Mesenchymal stem cell (in vitro differentiated cells and primary cell): ENCODE measurements around the gene RUNDC3A.
"Not testable (repeated sequence)": the region's sequence is repeated elsewhere in the genome, so short reads cannot be mapped to it uniquely, and the experiment has no call there.

Experiments used
- DNase-seq: peaks from one replicate; pipeline ENCODE4 v3.0.0-alpha.2; 2013
- H2AFZ ChIP-seq: one replicate; pipeline ENCODE4 v1.6.1; 2013; ENCODE audit warnings: low read depth, mild to moderate bottlenecking, control low read depth, inconsistent platforms, low read length, moderate library complexity
- H2AK5ac ChIP-seq: 2 replicates; pipeline ENCODE4 v1.6.1; 2013; ENCODE audit warnings: low read length, moderate library complexity, mild to moderate bottlenecking, inconsistent platforms; ENCODE audit not compliant: severe bottlenecking
- H2BK120ac ChIP-seq: one replicate; pipeline ENCODE4 v1.6.1; 2013; ENCODE audit warnings: low read depth, mild to moderate bottlenecking, inconsistent platforms, low read length, moderate library complexity
- H2BK12ac ChIP-seq, 2 experiments: one replicate each; pipeline ENCODE4 v1.6.1; 2013; ENCODE audit warnings: inconsistent platforms in 2 of 2, low read length in 2 of 2, mild to moderate bottlenecking in 2 of 2, moderate library complexity in 2 of 2, control low read depth in 1 of 2
- H2BK15ac ChIP-seq: one replicate; pipeline ENCODE4 v1.6.1; 2013; ENCODE audit warnings: mild to moderate bottlenecking, low read depth, inconsistent platforms; ENCODE audit not compliant: poor library complexity, severe bottlenecking
- H2BK5ac ChIP-seq: 2 replicates; pipeline ENCODE4 v1.6.1; 2013; ENCODE audit warnings: low read depth, mild to moderate bottlenecking, low read length, control low read depth, inconsistent platforms; ENCODE audit not compliant: poor library complexity, severe bottlenecking
- H3K14ac ChIP-seq, 2 experiments: one replicate each; pipeline ENCODE4 v1.6.1; 2013; ENCODE audit warnings: inconsistent platforms in 2 of 2, low read length in 2 of 2, control low read depth in 1 of 2, mild to moderate bottlenecking in 1 of 2, moderate library complexity in 1 of 2
- H3K18ac ChIP-seq, 2 experiments: one replicate each; pipeline ENCODE4 v1.6.1; 2013; ENCODE audit warnings: inconsistent platforms in 2 of 2, low read length in 2 of 2, control low read depth in 1 of 2, low read depth in 1 of 2, mild to moderate bottlenecking in 1 of 2
- H3K23ac ChIP-seq, 2 experiments: one replicate each; pipeline ENCODE4 v1.6.1; 2013; ENCODE audit warnings: inconsistent platforms in 2 of 2, low read length in 2 of 2, mild to moderate bottlenecking in 2 of 2, moderate library complexity in 2 of 2, control low read depth in 1 of 2
- H3K27ac ChIP-seq: 2 replicates; pipeline ENCODE4 v1.5.1; 2013; ENCODE audit warnings: mild to moderate bottlenecking, moderate library complexity, low read length, control low read depth, inconsistent platforms; ENCODE audit not compliant: poor library complexity, severe bottlenecking
- H3K27me3 ChIP-seq, 2 experiments: 2 replicates each; pipeline versions ENCODE4 v1.6.1 to v1.7.0; 2013; ENCODE audit warnings: low read length in 2 of 2, mild to moderate bottlenecking in 2 of 2, moderate library complexity in 2 of 2, control low read depth in 1 of 2, inconsistent platforms in 1 of 2; ENCODE audit not compliant: control insufficient read depth in 1 of 2, insufficient read depth in 1 of 2
- H3K36me3 ChIP-seq, 2 experiments: 2 replicates each; pipeline versions ENCODE4 v1.6.1 to v1.7.0; 2013; ENCODE audit warnings: low read length in 2 of 2, control low read depth in 1 of 2, inconsistent platforms in 1 of 2, low read depth in 1 of 2, mild to moderate bottlenecking in 1 of 2; ENCODE audit not compliant: insufficient read depth in 2 of 2, control insufficient read depth in 1 of 2
- H3K4ac ChIP-seq, 2 experiments: one replicate each; pipeline ENCODE4 v1.6.1; 2013; ENCODE audit warnings: inconsistent platforms in 2 of 2, low read length in 2 of 2, mild to moderate bottlenecking in 2 of 2, moderate library complexity in 2 of 2, control low read depth in 1 of 2, low read depth in 1 of 2
- H3K4me1 ChIP-seq: 2 replicates; pipeline ENCODE4 v1.6.1; 2013; ENCODE audit warnings: low read depth, low read length, control low read depth; ENCODE audit not compliant: control insufficient read depth, insufficient read depth
- H3K4me2 ChIP-seq: 2 replicates; pipeline ENCODE4 v1.6.1; 2013; ENCODE audit warnings: low read length, mild to moderate bottlenecking, inconsistent platforms; ENCODE audit not compliant: poor library complexity, severe bottlenecking
- H3K4me3 ChIP-seq, 2 experiments: 2 replicates each; pipeline versions ENCODE4 v1.5.1 to v1.7.0; 2013; ENCODE audit warnings: low read length in 2 of 2, mild to moderate bottlenecking in 2 of 2, control low read depth in 1 of 2, low read depth in 1 of 2; ENCODE audit not compliant: insufficient read depth in 1 of 2
- H3K79me1 ChIP-seq: replicated peaks from 2 replicates; pipeline ENCODE4 v1.6.1; 2013; ENCODE audit warnings: mild to moderate bottlenecking, control low read depth, low read length, inconsistent platforms; ENCODE audit not compliant: poor library complexity, severe bottlenecking
- H3K9ac ChIP-seq: 2 replicates; pipeline ENCODE4 v1.7.0; 2013; ENCODE audit warnings: mild to moderate bottlenecking, low read length, moderate library complexity
- H3K9me3 ChIP-seq: 2 replicates; pipeline ENCODE4 v1.7.0; 2013; ENCODE audit warnings: mild to moderate bottlenecking, low read length; ENCODE audit not compliant: control insufficient read depth
- H4K8ac ChIP-seq: one replicate; pipeline ENCODE4 v1.6.1; 2013; ENCODE audit warnings: inconsistent platforms, mild to moderate bottlenecking, low read length, moderate library complexity
- H4K91ac ChIP-seq: one replicate; pipeline ENCODE4 v1.6.1; 2013; ENCODE audit warnings: mild to moderate bottlenecking, low read length, inconsistent platforms
- WGBS: methylation state at CpG from one replicate; pipeline ENCODE4 v1.1.7; 2013; ENCODE audit warnings: mixed read lengths; 5-methylcytosine and 5-hydroxymethylcytosine counted together

Gene RUNDC3A

DNA sequence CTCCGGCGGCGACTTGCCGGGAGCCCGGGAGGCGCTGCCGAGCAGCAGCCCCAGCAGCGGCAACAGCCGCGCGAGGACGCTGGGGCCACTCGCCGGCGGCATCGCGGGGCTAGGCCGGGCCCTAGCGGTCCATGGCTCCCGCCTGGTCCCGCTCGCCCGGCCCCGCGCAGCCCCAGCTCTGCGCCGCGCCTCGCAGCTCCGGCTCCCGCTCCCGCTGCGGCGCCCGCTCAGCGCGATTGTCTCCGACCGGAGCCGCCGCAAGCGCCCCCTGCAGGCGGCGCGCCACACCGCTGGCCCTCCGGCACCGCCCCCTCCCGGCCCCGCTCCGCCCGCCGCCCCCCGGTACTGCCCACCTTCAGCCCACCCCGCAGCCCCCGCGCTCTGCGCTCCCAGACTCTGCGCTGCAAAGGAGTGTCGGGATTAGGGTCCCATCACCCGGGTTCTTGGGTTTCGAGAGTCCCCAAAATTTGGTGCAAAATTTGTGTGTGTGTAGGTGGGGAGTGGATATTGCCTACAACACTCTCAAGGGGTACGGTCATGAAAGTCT, 55.3 kb downstream of the RUNDC3A start, which contains the start of gene FAM171A2:
Gene FAM171A2, minus strand, starts transcription at position 241 of the 547 bp plus-strand sequence. Its CDS starts 139 bp downstream, at position 102.
- peaks cover 35% of the 10 kb centered on the region for H3K4me1 ChIP-seq
- H3K9me3 ChIP-seq = no peaks in the 10 kb centered on the region
- H2BK5ac ChIP-seq = no peak within 1 kb of the TSS
- H3K79me1 ChIP-seq = peaks cover 35% of the 10 kb centered on the region
- peaks cover 0 to 11% of the 10 kb centered on the region in 2 experiments for H3K36me3 ChIP-seq
- H2BK15ac ChIP-seq = peak within 1 kb of the TSS; percentile 76
- peaks cover 24 to 28% of the 10 kb centered on the region in 2 experiments for H3K27me3 ChIP-seq
- peak; percentile 52 for DNase-seq
- H2BK12ac ChIP-seq = peak within 1 kb of the TSS in 1 of 2 experiments; percentile 66
- H2BK120ac ChIP-seq = no peak within 1 kb of the TSS
- peak within 1 kb of the TSS; percentile 51 to 58 for H3K14ac ChIP-seq
- H3K27ac ChIP-seq = no peak within 1 kb of the TSS
- H3K9ac ChIP-seq = peak within 1 kb of the TSS; percentile 79
- peak within 1 kb of the TSS; percentile 42 for H4K8ac ChIP-seq
- peak within 1 kb of the TSS in 1 of 2 experiments; percentile 71 for H3K4ac ChIP-seq
- H4K91ac ChIP-seq = no peak within 1 kb of the TSS
- H3K4me3 ChIP-seq = peak within 1 kb of the TSS; percentile 80 to 84
- peak within 1 kb of the TSS; percentile 60 for H2AFZ ChIP-seq
- no peak within 1 kb of the TSS for H2AK5ac ChIP-seq
- peak within 1 kb of the TSS; percentile 94 for H3K4me2 ChIP-seq
- H3K18ac ChIP-seq = peak within 1 kb of the TSS; percentile 60 to 84
- H3K23ac ChIP-seq = peak within 1 kb of the TSS in 1 of 2 experiments; percentile 64
- 2% methylated on average over 41 of the region's 63 CpGs for WGBS

GRCh38 chr17:44365051-44365450, 56.6 kb downstream of the RUNDC3A start:
- not testable (repeated sequence) for H3K4ac ChIP-seq, H3K4me3 ChIP-seq, H3K14ac ChIP-seq, H3K9me3 ChIP-seq, H2AFZ ChIP-seq, H3K4me2 ChIP-seq, H2AK5ac ChIP-seq, H2BK5ac ChIP-seq, H4K91ac ChIP-seq, H3K18ac ChIP-seq, H4K8ac ChIP-seq, H2BK120ac ChIP-seq, H2BK12ac ChIP-seq, DNase-seq, H3K36me3 ChIP-seq, H3K27ac ChIP-seq, H2BK15ac ChIP-seq, H3K23ac ChIP-seq, H3K9ac ChIP-seq
- peaks cover 24 to 35% of the 10 kb centered on the region in 2 experiments for H3K27me3 ChIP-seq
- peaks cover 29% of the 10 kb centered on the region for H3K79me1 ChIP-seq
- WGBS = 93% methylated on average over 5 of the region's 5 CpGs
- H3K4me1 ChIP-seq = peaks cover 28% of the 10 kb centered on the region

DNA sequence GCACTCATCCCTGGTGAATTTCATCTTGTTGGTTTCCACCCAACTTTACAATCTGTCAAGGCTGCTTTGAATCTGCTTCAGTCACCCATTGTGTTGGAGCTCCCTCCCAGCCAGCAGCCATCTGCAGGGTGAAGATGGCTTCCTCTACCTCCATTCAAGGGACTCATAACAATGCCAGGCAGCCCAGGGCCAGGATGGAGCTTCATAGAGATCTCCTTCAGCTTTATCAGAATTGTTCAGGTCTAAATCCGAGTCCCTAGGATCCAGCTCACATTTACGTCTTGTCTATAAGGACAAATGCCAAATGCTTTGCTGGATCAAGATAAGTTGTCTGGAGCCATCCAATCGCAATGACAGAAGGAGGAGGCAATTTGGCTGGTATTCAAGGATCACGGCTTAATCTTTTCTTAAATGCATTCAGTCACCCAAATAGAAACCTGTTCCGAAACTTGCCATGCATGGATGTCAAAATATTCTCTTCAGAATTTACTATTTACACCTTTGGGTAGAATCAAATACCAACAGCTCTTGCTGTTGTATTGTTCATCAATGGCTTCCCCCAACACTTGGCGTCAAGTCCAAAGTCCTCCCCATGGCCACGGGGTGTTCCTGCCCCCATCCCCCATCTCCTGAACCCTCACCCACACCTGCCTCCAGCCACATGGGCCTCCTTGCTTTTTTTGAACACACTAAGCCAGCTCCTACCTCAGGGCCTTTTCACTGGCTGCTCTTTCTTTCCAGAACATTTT, 59.0 kb downstream of the RUNDC3A start:
- no peak overlapping the region for H3K9ac ChIP-seq
- H3K27ac ChIP-seq = no peak overlapping the region
- no peak overlapping the region for H3K4me2 ChIP-seq
- H3K4ac ChIP-seq = no peak overlapping the region
- H3K4me3 ChIP-seq = no peak overlapping the region
- no peak overlapping the region for H4K8ac ChIP-seq
- no peak overlapping the region for H3K23ac ChIP-seq
- peaks cover 36 to 57% of the 10 kb centered on the region in 2 experiments for H3K27me3 ChIP-seq
- no peak for DNase-seq
- H2AFZ ChIP-seq = no peak overlapping the region
- H3K18ac ChIP-seq = no peak overlapping the region
- 84% methylated on average over 7 of the region's 7 CpGs for WGBS
- H3K14ac ChIP-seq = no peak overlapping the region
- H3K79me1 ChIP-seq = peaks cover 9% of the 10 kb centered on the region
- H3K9me3 ChIP-seq = no peaks in the 10 kb centered on the region
- H2BK120ac ChIP-seq = no peak overlapping the region
- no peak overlapping the region for H4K91ac ChIP-seq
- no peak overlapping the region for H2BK15ac ChIP-seq
- no peak overlapping the region for H2BK5ac ChIP-seq
- no peaks in the 10 kb centered on the region for H3K36me3 ChIP-seq
- no peak overlapping the region for H2BK12ac ChIP-seq
- no peak overlapping the region for H2AK5ac ChIP-seq
- peaks cover 8% of the 10 kb centered on the region for H3K4me1 ChIP-seq
